Measurements from ENCODE around the gene STAP1. TPM values are rescaled to one million over a fixed set of nuclear protein-coding genes. Genes with fewer than 3 reads are reported as not detected.

STAP1 gene, protein sequence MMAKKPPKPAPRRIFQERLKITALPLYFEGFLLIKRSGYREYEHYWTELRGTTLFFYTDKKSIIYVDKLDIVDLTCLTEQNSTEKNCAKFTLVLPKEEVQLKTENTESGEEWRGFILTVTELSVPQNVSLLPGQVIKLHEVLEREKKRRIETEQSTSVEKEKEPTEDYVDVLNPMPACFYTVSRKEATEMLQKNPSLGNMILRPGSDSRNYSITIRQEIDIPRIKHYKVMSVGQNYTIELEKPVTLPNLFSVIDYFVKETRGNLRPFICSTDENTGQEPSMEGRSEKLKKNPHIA
- not detected in 5 replicates for total RNA-seq (2022; extraction: Qiagen RNA extraction; ENCODE audit: low read depth)

GRCh38 chr4:67558493-67558892 is at the start of gene STAP1:
TSS of gene STAP1 (plus strand) at chr4:67558727. CDS start at chr4:67558810, 83 bp downstream.

GRCh38 chr4:67545199-67546003 is 13.1 kb upstream of the STAP1 start, which contains the start of gene CENPC:
TSS of gene CENPC (minus strand) at chr4:67545503. CDS start at chr4:67545355, 148 bp downstream.

Other genes with a start within 250 kb of the STAP1 start
- 3.1 to 6.1 TPM (median 4.1 TPM) in 5 replicates for gene CENPC, start 13.2 kb upstream of the STAP1 start, total RNA-seq (2022; extraction: Qiagen RNA extraction; ENCODE audit: low read depth)
- 12.7 to 21.0 TPM (median 17.3 TPM) in 5 replicates for gene UBA6, start 142.4 kb downstream of the STAP1 start, total RNA-seq (2022; extraction: Qiagen RNA extraction; ENCODE audit: low read depth)
- gene GNRHR, start 195.7 kb downstream of the STAP1 start, total RNA-seq (2022; extraction: Qiagen RNA extraction; ENCODE audit: low read depth), result not detected in 5 replicates

Data from A549 treated with ZK216348 at 1 μM for 4 hours (cell line).